WI38 (cell line): ENCODE data around the gene FKBP4.
"Not testable (repeated sequence)": the region's sequence is repeated elsewhere in the genome, so short reads cannot be mapped to it uniquely, and the experiment has no call there.

ENCODE experiments used
- H3K4me3 ChIP-seq: 2 replicates; pipeline ENCODE4 v1.5.1; 2011; ENCODE audit warnings: low read depth, mild to moderate bottlenecking, control low read depth, low read length
- CTCF ChIP-seq: IDR thresholded peaks from 2 replicates; pipeline ENCODE4 v1.5.1; 2012; ENCODE audit warnings: low read depth, mild to moderate bottlenecking, control low read depth, low read length

Gene FKBP4

GRCh38 chr12:2765608-2766007, 29.2 kb upstream of the FKBP4 start:
- no peak for TF ChIP-seq CTCF
- no peak overlapping the region for H3K4me3 ChIP-seq

GRCh38 chr12:2768224-2768961, 26.4 kb upstream of the FKBP4 start:
- TF ChIP-seq CTCF: no peak
- no peak overlapping the region for H3K4me3 ChIP-seq

GRCh38 chr12:2769866-2770533, 24.8 kb upstream of the FKBP4 start:
- no peak overlapping the region for H3K4me3 ChIP-seq
- TF ChIP-seq CTCF: no peak

GRCh38 chr12:2770544-2770943, 24.2 kb upstream of the FKBP4 start:
- H3K4me3 ChIP-seq: not testable (repeated sequence)

- no peak overlapping the region for H3K4me3 ChIP-seq
- no peak for TF ChIP-seq CTCF
Measured at GRCh38 chr12:2772370-2772769, 22.4 kb upstream of the FKBP4 start.

DNA sequence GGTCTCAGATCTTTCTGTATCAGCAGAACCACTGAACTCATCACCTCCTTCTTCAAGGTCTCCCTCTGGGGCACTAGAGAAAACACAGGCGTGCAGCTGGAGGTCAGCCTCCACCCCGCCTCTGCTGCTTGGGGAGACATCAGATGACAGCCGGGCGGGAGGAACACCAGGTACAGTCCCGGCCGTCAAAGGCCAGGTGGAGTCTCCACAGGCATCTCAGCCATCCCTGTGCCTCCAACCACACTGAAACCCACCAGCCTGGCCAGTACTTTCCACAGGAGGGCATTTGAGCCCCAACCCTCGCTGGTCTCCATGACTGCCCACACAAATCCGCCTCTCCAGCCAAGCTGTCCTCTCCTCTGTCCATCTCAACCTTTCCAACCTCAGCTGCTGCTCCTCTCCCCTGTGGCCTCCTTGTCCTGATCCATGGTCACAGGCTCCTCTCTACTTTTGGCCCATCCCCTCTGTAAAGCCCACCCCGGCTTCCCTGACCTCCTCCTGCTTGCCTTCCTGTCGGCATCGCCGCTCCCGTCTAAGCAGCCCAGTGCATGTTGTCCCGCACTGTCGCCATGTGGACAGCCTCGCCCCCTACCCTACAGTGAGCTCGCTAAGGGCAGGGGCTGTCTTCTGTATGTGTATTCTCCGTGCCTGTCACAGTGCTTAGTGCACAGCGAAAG, 21.4 kb upstream of the FKBP4 start:
- TF ChIP-seq CTCF: no peak
- no peak overlapping the region for H3K4me3 ChIP-seq

DNA sequence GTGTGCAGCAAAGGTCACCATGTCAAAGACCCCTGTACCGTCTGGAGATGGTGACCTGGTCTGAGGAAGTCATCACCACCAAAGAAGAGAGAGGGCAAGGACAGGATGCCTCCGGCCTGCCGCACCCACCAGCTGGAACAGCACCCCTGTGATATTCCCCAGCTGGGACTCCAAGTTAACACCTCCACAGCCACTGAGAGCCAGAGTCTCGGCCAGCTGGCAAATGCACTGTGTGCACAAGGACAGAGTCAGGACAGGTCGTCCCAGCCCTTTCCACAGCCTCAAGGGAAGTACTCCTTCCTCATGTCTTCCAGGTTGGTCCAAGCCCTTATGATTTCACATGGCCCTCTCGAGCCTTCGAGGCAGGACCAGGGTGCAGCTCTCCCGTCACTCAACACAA, 19.3 kb upstream of the FKBP4 start:
- TF ChIP-seq CTCF: no peak
- no peak overlapping the region for H3K4me3 ChIP-seq
